ENCODE data around the gene UAP1L1.

The UAP1L1 gene

DNA sequence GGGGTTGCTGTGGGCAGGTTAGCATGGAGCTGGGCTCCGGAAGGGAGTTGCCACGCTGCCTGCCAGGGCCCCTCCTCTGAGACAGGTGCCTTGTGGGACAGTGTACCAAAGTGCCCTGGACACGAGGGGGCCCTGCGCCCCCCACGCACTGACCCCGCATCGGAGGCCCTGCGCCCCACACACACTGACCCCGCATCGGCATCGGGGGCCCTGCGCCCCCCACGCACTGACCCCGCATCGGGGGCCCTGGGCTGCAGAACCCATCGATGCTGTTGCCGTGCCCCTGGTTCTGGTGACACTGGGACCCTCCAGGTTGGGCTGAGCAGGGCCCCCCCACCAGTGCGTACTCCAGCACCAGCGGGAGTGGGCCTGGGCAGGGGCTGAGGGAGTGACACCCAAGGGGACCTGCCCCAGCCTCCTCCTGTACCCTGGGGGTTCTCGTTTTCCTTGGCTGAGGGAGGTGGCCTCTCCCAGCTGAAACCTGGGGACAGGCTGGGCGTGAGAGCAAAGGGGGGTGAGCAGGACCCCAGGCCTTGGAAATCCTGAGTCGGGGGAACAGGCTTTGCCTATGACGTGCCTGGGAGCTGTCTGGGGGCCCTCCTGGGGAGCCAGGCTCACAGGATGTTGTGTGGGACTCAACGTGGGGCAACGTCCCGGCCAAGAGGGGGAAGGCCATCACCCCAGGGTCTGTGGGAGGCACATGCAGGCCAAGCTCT lies 13.8 kb upstream of the UAP1L1 start:
- no peak overlapping the region for H3K4me3 ChIP-seq (ENCODE audit: low read depth, low read length)
- TF ChIP-seq, protein P1, sequence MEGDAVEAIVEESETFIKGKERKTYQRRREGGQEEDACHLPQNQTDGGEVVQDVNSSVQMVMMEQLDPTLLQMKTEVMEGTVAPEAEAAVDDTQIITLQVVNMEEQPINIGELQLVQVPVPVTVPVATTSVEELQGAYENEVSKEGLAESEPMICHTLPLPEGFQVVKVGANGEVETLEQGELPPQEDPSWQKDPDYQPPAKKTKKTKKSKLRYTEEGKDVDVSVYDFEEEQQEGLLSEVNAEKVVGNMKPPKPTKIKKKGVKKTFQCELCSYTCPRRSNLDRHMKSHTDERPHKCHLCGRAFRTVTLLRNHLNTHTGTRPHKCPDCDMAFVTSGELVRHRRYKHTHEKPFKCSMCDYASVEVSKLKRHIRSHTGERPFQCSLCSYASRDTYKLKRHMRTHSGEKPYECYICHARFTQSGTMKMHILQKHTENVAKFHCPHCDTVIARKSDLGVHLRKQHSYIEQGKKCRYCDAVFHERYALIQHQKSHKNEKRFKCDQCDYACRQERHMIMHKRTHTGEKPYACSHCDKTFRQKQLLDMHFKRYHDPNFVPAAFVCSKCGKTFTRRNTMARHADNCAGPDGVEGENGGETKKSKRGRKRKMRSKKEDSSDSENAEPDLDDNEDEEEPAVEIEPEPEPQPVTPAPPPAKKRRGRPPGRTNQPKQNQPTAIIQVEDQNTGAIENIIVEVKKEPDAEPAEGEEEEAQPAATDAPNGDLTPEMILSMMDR (IDR thresholded peaks at IDR 0.05; ENCODE audit: low read depth, low read length), result no peak

GRCh38 chr9:137064027-137064879 lies 13.1 kb upstream of the UAP1L1 start:
- no peak overlapping the region for H3K4me3 ChIP-seq (ENCODE audit: low read depth, low read length)
- TF ChIP-seq, protein P1 (IDR thresholded peaks at IDR 0.05; ENCODE audit: low read depth, low read length), result peak; percentile 97

GRCh38 chr9:137064880-137065164 lies 12.5 kb upstream of the UAP1L1 start:
- H3K4me3 ChIP-seq (ENCODE audit: low read depth, low read length), result no peak overlapping the region
- TF ChIP-seq, protein P1 (IDR thresholded peaks at IDR 0.05; ENCODE audit: low read depth, low read length), result no peak

DNA sequence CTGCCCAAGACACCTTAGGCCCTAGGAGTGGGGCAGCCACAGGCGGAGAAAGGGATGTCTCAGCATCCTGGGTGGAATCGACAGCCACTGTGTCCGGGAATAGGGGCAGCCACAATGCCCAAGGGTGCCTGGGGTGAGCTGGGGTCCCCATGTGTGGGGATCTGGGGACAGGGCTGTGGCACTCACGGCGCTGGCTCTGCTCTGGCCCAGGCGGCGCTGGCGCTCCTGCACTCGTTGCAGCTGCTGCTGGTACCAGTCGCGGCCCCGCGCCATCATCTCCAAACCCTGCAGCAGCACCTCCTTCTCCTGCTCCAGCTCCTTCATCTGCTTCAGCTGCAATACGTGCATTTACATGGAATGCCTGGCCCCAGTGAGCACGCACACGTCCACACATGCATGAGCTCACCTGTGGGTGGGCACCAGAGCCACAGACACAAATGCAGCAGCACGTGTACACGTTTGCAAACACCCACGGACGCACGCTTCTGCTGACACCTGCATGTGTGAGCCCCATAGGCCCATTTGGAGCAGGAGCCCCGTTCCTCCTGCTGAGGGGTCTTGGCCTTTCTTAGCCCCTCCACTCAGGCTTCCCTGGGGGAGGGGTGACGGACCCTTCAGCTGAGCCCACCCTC lies 11.9 kb upstream of the UAP1L1 start:
- TF ChIP-seq, protein P1 (IDR thresholded peaks at IDR 0.05; ENCODE audit: low read depth, low read length), result no peak
- H3K4me3 ChIP-seq (ENCODE audit: low read depth, low read length), result no peak overlapping the region

DNA sequence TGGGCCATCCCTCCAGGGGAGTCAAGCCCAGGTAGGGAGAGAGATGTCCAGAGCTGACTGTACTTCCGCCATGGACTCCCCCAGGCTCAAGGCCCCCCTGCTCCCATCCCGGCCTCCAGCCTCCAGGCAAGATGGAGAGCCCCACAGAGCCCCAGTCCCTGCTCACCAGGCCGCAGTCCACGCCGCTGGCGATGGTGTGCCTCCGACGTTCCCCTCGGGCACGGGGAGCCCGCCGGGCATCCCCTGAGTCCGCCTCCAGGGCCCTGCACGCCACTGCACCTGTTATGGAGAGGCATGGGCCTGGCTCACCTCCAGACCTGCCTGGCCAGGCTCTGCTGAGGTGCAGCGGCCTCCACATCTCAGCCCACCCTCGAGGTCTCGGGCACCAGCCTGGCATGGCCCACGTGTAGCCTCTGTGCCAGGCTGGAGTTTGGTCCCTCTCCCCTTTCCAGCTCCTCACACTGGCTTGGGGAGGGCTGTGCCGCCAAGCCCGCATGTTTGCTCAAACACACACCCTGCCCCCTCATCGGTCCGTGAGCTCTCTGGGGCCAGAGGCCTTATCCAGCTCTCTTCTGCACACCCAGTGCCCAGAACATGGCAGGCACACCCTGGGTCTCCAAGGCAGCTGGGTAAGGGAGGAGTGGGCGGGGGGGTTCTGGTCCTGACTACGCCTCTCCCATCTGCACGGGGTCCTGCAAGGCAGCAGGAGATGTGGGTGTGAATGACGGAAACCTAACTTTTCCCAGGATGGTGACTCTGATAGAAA lies 11.0 kb upstream of the UAP1L1 start:
- H3K4me3 ChIP-seq (ENCODE audit: low read depth, low read length), result no peak overlapping the region

GRCh38 chr9:137067860-137068538 lies 9.3 kb upstream of the UAP1L1 start:
- TF ChIP-seq, protein P1 (IDR thresholded peaks at IDR 0.05; ENCODE audit: low read depth, low read length), result peak; percentile 86
- no peak overlapping the region for H3K4me3 ChIP-seq (ENCODE audit: low read depth, low read length)

More for the DNA sequence above, 11.0 kb upstream of the UAP1L1 start:
- TF ChIP-seq, protein P1 (IDR thresholded peaks at IDR 0.05; ENCODE audit: low read depth, low read length), result no peak
